ENCODE data around the gene RNF223.

The RNF223 gene

DNA sequence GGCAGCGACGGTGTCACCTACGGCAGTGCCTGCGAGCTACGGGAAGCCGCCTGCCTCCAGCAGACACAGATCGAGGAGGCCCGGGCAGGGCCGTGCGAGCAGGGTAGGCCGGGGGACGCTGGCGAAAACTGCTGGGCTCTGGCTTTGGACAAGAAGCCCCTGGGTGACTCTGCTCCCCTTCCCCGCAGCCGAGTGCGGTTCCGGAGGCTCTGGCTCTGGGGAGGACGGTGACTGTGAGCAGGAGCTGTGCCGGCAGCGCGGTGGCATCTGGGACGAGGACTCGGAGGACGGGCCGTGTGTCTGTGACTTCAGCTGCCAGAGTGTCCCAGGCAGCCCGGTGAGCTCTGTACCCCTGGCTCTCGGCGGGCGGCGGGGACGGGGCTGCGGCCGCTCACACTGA lies 30.2 kb downstream of the RNF223 start:
- H3K4me3 ChIP-seq (IDR thresholded peaks at IDR 0.05; ENCODE audit: insufficient read depth, low read depth, low read length), result no peak overlapping the region
- TF ChIP-seq, protein P1, sequence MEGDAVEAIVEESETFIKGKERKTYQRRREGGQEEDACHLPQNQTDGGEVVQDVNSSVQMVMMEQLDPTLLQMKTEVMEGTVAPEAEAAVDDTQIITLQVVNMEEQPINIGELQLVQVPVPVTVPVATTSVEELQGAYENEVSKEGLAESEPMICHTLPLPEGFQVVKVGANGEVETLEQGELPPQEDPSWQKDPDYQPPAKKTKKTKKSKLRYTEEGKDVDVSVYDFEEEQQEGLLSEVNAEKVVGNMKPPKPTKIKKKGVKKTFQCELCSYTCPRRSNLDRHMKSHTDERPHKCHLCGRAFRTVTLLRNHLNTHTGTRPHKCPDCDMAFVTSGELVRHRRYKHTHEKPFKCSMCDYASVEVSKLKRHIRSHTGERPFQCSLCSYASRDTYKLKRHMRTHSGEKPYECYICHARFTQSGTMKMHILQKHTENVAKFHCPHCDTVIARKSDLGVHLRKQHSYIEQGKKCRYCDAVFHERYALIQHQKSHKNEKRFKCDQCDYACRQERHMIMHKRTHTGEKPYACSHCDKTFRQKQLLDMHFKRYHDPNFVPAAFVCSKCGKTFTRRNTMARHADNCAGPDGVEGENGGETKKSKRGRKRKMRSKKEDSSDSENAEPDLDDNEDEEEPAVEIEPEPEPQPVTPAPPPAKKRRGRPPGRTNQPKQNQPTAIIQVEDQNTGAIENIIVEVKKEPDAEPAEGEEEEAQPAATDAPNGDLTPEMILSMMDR (conservative IDR thresholded peaks at IDR 0.05; ENCODE audit: low read depth, low read length), result no peak
- no peak overlapping the region for H3K27ac ChIP-seq
- peaks cover 27% of the 10 kb centered on the region for H3K27me3 ChIP-seq (ENCODE audit: insufficient read depth, low read depth)
- H3K79me2 ChIP-seq (ENCODE audit: insufficient read depth, low read depth), result no peaks in the 10 kb centered on the region
- no peaks in the 10 kb centered on the region for H3K36me3 ChIP-seq (ENCODE audit: insufficient read depth)
- no peak overlapping the region for H3K9ac ChIP-seq
- H4K20me1 ChIP-seq (ENCODE audit: insufficient read depth), result no peaks in the 10 kb centered on the region
- no peak overlapping the region for H2AFZ ChIP-seq (ENCODE audit: low read depth)
- H3K4me1 ChIP-seq (ENCODE audit: low read depth, poor library complexity, severe bottlenecking), result peaks cover 6% of the 10 kb centered on the region
- H3K4me2 ChIP-seq, result no peak overlapping the region

DNA sequence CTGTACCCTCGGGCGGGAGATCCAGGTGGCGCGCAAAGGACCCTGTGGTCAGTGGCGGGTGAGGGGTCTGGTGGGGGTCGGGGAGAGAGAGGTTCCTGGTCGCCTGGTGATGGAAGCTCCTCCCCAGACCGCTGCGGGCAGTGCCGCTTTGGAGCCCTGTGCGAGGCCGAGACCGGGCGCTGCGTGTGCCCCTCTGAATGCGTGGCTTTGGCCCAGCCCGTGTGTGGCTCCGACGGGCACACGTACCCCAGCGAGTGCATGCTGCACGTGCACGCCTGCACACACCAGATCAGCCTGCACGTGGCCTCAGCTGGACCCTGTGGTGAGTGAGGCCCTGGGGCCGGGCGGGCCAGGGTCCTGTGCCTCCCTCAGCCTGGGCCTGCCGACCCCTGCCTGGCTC lies 30.7 kb downstream of the RNF223 start:
- H3K4me3 ChIP-seq (IDR thresholded peaks at IDR 0.05; ENCODE audit: insufficient read depth, low read depth, low read length), result no peak overlapping the region
- H2AFZ ChIP-seq (ENCODE audit: low read depth), result no peak overlapping the region
- peaks cover 28% of the 10 kb centered on the region for H3K27me3 ChIP-seq (ENCODE audit: insufficient read depth, low read depth)
- no peak overlapping the region for H3K27ac ChIP-seq
- H3K4me1 ChIP-seq (ENCODE audit: low read depth, poor library complexity, severe bottlenecking), result peaks cover 6% of the 10 kb centered on the region
- H4K20me1 ChIP-seq (ENCODE audit: insufficient read depth), result no peaks in the 10 kb centered on the region
- TF ChIP-seq, protein P1 (conservative IDR thresholded peaks at IDR 0.05; ENCODE audit: low read depth, low read length), result no peak
- H3K36me3 ChIP-seq (ENCODE audit: insufficient read depth), result no peaks in the 10 kb centered on the region
- H3K9ac ChIP-seq, result no peak overlapping the region
- H3K4me2 ChIP-seq, result no peak overlapping the region
- H3K79me2 ChIP-seq (ENCODE audit: insufficient read depth, low read depth), result no peaks in the 10 kb centered on the region

DNA sequence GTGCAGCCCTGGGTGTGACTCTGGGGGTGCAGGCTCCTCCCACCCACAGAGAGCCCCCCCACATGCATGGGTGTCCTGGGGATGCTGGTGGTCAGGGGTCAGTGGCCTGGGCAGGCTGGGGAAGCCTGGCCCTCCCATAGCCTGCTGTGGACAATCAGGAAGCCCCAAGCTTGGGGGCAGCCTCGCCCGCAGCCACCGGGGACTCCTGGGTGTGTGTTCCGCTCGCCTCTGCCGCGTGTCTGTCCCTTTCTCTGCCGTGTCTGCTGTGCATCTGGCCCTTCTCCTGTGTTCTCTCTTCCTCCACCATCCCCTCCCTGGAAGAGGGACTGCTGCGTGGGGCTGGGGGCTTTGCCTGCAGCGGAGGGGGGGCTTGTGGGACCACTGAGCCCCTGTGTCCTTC lies 31.3 kb downstream of the RNF223 start:
- Histone ChIP-seq H3K79me2 (ENCODE audit: insufficient read depth, low read depth) (no peaks in the 10 kb centered on the region), H4K20me1 (ENCODE audit: insufficient read depth) (no peaks in the 10 kb centered on the region), H2AFZ (ENCODE audit: low read depth) (no peak overlapping the region), H3K36me3 (ENCODE audit: insufficient read depth) (no peaks in the 10 kb centered on the region), H3K4me2 (no peak overlapping the region), H3K27ac (no peak overlapping the region), H3K27me3 (ENCODE audit: insufficient read depth, low read depth) (peaks cover 30% of the 10 kb centered on the region), H3K4me3 (IDR thresholded peaks at IDR 0.05; ENCODE audit: insufficient read depth, low read depth, low read length) (no peak overlapping the region), H3K4me1 (ENCODE audit: low read depth, poor library complexity, severe bottlenecking) (peaks cover 6% of the 10 kb centered on the region), H3K9ac (no peak overlapping the region)
- TF ChIP-seq, protein P1 (conservative IDR thresholded peaks at IDR 0.05; ENCODE audit: low read depth, low read length), result no peak

DNA sequence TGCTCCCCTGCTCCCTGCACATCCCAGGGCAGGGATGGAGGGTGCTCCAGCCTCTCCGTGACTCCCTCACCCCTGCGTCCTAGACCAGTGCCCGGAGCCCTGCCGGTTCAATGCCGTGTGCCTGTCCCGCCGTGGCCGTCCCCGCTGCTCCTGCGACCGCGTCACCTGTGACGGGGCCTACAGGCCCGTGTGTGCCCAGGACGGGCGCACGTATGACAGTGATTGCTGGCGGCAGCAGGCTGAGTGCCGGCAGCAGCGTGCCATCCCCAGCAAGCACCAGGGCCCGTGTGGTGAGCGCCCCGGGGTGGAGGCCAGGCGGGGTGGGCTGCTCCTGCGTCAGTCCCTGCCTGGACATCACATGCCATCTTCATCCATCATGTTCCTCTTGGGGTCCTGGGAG lies 32.2 kb downstream of the RNF223 start:
- peaks cover 38% of the 10 kb centered on the region for H3K27me3 ChIP-seq (ENCODE audit: insufficient read depth, low read depth)
- no peaks in the 10 kb centered on the region for H3K79me2 ChIP-seq (ENCODE audit: insufficient read depth, low read depth)
- H3K27ac ChIP-seq, result no peak overlapping the region
- H2AFZ ChIP-seq (ENCODE audit: low read depth), result no peak overlapping the region
- TF ChIP-seq, protein P1 (conservative IDR thresholded peaks at IDR 0.05; ENCODE audit: low read depth, low read length), result no peak
- H3K9ac ChIP-seq, result no peak overlapping the region
- H3K4me3 ChIP-seq (IDR thresholded peaks at IDR 0.05; ENCODE audit: insufficient read depth, low read depth, low read length), result no peak overlapping the region
- no peaks in the 10 kb centered on the region for H3K36me3 ChIP-seq (ENCODE audit: insufficient read depth)
- peaks cover 6% of the 10 kb centered on the region for H3K4me1 ChIP-seq (ENCODE audit: low read depth, poor library complexity, severe bottlenecking)
- no peaks in the 10 kb centered on the region for H4K20me1 ChIP-seq (ENCODE audit: insufficient read depth)
- no peak overlapping the region for H3K4me2 ChIP-seq
